ENCODE results near the gene SMAD2. TPM values are rescaled to one million over a fixed set of nuclear protein-coding genes. Genes with fewer than 3 reads are reported as not detected.

Gene SMAD2
- polyA plus RNA-seq, 1 donor (not counting 4 experiments of a cell fraction or from before 2014, with no cell fraction given): 87.1 TPM

- FAIRE-seq (no peak), DNase-seq (ENCODE audit: low read depth, low spot score) (no peak)
- Histone ChIP-seq H3K4me3 (ENCODE audit: control insufficient read depth in 2 of 3, extremely low read depth in 1 of 3, insufficient read depth in 2 of 3, low read depth in 1 of 3, low read length in 3 of 3) (no peak overlapping the region), H3K4me1 (ENCODE audit: control insufficient read depth, extremely low read depth, insufficient read depth, low read length) (peaks cover 3% of the 10 kb centered on the region), H4K20me1 (ENCODE audit: control insufficient read depth, extremely low read depth, insufficient read depth, low read length) (no peaks in the 10 kb centered on the region), H3K9me1 (ENCODE audit: control insufficient read depth, extremely low read depth, insufficient read depth, low read length) (no peaks in the 10 kb centered on the region), H3K4me2 (ENCODE audit: control insufficient read depth, extremely low read depth, insufficient read depth, low read depth, low read length) (no peak overlapping the region), H3K79me2 (ENCODE audit: control insufficient read depth, insufficient read depth, low read length) (no peaks in the 10 kb centered on the region), H2AFZ (ENCODE audit: control insufficient read depth, low read length) (no peak overlapping the region), H3K36me3 (ENCODE audit: control insufficient read depth in 2 of 2, extremely low read depth in 1 of 2, insufficient read depth in 2 of 2, low read length in 2 of 2) (no peaks in the 10 kb centered on the region), H3K9ac (ENCODE audit: control insufficient read depth, extremely low read depth, insufficient read depth, low read length) (no peak overlapping the region), H3K9me3 (ENCODE audit: control insufficient read depth, low read depth, low read length) (no peaks in the 10 kb centered on the region), H3K27ac (ENCODE audit: control insufficient read depth, insufficient read depth, low read length) (no peak overlapping the region), H3K27me3 (ENCODE audit: control insufficient read depth, extremely low read depth, insufficient read depth, low read length) (peaks cover 26% of the 10 kb centered on the region)
- dilution Hi-C loops (cut with MboI; ENCODE audit: extremely low pct_ligation_motif_present, low sequenced_read_pairs): no loop called here
- TF ChIP-seq CTCF (optimal IDR thresholded peaks at IDR 0.05 in 1 of 3, IDR thresholded peaks at IDR 0.05 in 1 of 3, conservative IDR thresholded peaks at IDR 0.05 in 1 of 3; ENCODE audit: extremely low read depth in 1 of 3, insufficient read depth in 2 of 3, low read length in 3 of 3): no peak
- no peak for TF ChIP-seq EZH2 (IDR thresholded peaks at IDR 0.05; ENCODE audit: low read length)
Measured at GRCh38 chr18:47797126-47797525, 133.3 kb downstream of the SMAD2 start.

GRCh38 chr18:47795434-47795814, 135.0 kb downstream of the SMAD2 start:
- dilution Hi-C loops (cut with MboI; ENCODE audit: extremely low pct_ligation_motif_present, low sequenced_read_pairs): no loop called here
- H3K4me2 ChIP-seq (ENCODE audit: control insufficient read depth, extremely low read depth, insufficient read depth, low read depth, low read length): no peak overlapping the region
- no peaks in the 10 kb centered on the region for H3K36me3 ChIP-seq (ENCODE audit: control insufficient read depth in 2 of 2, extremely low read depth in 1 of 2, insufficient read depth in 2 of 2, low read length in 2 of 2)
- no peak overlapping the region for H2AFZ ChIP-seq (ENCODE audit: control insufficient read depth, low read length)
- H3K27me3 ChIP-seq (ENCODE audit: control insufficient read depth, extremely low read depth, insufficient read depth, low read length): peaks cover 30% of the 10 kb centered on the region
- H3K4me3 ChIP-seq (ENCODE audit: control insufficient read depth in 2 of 3, extremely low read depth in 1 of 3, insufficient read depth in 2 of 3, low read depth in 1 of 3, low read length in 3 of 3): no peak overlapping the region
- H3K9me1 ChIP-seq (ENCODE audit: control insufficient read depth, extremely low read depth, insufficient read depth, low read length): no peaks in the 10 kb centered on the region
- no peak overlapping the region for H3K27ac ChIP-seq (ENCODE audit: control insufficient read depth, insufficient read depth, low read length)
- H4K20me1 ChIP-seq (ENCODE audit: control insufficient read depth, extremely low read depth, insufficient read depth, low read length): no peaks in the 10 kb centered on the region
- peaks cover 3% of the 10 kb centered on the region for H3K4me1 ChIP-seq (ENCODE audit: control insufficient read depth, extremely low read depth, insufficient read depth, low read length)
- H3K9ac ChIP-seq (ENCODE audit: control insufficient read depth, extremely low read depth, insufficient read depth, low read length): no peak overlapping the region
- TF ChIP-seq CTCF (optimal IDR thresholded peaks at IDR 0.05 in 1 of 3, IDR thresholded peaks at IDR 0.05 in 1 of 3, conservative IDR thresholded peaks at IDR 0.05 in 1 of 3; ENCODE audit: extremely low read depth in 1 of 3, insufficient read depth in 2 of 3, low read length in 3 of 3) (no peak), EZH2 (IDR thresholded peaks at IDR 0.05; ENCODE audit: low read length) (no peak)
- H3K9me3 ChIP-seq (ENCODE audit: control insufficient read depth, low read depth, low read length): no peaks in the 10 kb centered on the region
- DNase-seq (ENCODE audit: low read depth, low spot score) (no peak), FAIRE-seq (no peak)
- H3K79me2 ChIP-seq (ENCODE audit: control insufficient read depth, insufficient read depth, low read length): no peaks in the 10 kb centered on the region
